ENCODE results near the gene GRM1.

GRM1 gene

DNA sequence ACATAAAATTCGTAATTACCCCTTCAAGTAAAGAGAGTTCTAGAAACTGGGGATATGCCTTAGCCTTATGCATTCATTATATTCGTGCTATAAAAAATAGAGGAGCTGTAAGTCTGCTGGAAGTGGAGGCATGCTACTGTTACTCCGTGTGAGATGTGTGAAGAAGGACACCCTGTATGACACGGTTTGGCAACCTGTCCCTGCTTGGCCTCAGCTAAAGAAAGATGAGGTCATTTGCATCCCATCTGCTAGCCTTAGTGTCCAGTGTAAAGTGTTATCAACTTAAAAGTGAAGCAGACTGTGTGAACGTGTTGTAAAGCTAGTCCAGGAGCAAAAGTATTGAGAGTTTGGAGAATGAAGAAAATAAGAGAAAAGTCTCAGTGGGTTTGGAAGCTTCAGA, 379.7 kb downstream of the GRM1 start:
- no peak for DNase-seq

DNA sequence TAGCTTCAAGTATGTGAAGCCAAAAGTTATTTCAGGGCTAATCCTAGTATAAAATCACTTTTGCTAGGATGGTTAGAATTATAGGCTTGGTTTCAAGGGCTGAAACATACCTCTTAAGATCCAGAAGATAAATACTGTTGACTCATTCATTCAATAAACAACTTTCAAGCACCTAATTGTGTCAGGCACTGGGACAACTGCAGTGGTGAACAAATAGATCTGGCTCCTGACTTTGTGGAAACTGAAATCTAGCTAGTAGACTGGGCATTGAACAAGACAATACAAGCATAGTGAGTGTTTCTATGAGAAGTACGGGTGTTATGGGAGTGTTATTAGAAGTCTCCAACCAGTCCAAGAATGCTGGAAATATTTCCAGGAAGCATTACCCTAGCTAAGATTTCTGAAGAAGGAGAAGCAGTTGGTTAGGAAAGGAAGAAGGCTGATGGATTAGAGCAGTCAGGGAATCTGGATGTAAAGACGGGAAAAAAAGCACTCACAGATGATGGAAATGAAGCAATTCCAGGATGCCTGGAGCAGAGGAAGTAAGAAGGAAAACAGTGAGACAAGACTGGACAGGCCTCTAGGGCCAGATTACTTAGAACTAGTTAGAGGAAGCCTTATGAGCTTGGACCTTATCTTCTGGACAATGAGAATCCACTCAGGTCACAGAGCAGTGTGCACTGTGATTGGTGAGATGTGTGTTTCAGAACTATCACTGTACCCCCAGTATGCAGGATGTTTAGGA, 382.2 kb downstream of the GRM1 start:
- no peak for DNase-seq

DNA sequence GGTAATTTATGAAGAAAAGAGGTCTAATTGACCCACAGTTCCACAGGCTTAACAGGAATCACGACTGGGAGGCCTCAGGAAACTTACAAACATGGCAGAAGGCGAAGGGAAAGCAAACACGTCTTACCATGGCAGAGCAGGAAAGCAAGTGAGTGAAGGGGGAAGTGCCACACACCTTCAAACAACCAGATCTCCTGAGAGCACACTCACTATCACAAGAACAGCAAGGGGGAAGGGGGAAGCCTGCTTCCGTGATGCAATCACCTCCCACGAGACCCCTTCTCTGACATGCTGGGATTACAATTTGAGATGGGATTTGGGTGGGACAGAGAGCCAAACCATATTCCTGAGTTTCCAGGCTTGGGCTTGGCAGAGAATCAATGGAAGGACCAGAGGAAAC, 390.7 kb downstream of the GRM1 start:
- no peak for DNase-seq

DNA sequence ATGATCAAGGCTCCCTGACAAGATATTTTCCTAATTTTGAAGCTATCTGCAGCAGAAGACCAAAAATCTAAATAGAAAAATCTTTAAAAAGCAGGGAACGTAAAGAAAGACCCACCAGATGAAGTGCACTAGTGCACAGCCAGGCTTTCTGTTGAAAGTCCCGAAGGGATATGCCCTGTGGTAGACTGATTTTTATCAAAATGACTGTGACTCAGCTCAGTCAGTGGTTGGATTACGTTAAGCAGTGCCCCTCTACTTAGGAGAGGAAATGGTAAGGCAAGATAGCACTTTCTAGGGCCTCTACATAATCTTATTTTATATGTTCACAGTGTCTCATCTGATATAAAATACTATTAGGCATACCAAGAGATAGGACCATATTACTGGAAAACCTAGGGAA, 391.4 kb downstream of the GRM1 start:
- no peak for DNase-seq

DNA sequence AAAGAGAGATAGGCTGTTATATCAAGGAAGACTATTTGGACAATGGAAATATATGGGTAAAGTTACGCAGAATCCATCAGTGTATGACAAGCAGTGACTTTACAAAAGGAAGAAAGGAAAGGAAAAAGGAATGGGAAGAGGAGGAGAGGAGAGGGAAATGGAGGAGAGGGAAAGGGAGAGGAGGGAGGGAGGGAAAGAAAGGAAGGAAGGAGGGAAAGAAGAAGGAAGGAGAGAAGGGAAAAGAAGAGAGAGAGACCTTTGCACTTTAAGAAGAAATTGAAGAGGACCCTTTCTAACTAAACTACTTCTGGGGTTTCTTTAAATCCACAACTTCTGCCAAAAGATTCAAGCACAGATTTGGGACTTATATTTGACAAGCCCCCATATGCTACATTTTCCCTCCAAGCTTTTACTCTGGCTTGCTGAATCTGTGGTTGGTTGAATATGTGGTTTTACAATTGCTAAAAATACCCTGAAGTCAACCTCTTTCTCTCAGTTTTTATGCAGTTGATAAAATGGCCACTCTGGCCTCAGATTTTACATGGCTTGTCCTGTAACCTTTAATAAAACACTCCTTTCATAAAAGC, 394.0 kb downstream of the GRM1 start:
- no peak for DNase-seq

DNA sequence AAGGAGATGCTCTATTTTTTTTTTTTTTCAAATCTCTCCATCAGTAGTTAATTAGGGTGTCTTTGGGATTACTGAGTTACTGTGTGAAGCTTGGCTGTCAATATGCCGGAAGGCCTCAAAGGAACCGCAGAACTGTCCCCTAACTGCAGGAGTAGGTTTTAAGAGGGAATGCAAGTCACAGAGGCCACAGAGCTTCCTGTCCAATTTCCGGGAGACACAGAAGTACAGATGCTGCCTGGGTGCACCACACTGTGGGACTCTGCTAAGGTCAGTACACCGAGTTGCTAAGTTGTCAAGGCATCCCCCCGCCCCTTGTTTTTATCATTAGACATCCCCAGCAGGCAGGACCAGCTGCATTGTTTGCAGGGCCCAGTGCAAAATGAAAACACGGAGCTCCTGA, 394.6 kb downstream of the GRM1 start:
- DNase-seq: no peak

DNA sequence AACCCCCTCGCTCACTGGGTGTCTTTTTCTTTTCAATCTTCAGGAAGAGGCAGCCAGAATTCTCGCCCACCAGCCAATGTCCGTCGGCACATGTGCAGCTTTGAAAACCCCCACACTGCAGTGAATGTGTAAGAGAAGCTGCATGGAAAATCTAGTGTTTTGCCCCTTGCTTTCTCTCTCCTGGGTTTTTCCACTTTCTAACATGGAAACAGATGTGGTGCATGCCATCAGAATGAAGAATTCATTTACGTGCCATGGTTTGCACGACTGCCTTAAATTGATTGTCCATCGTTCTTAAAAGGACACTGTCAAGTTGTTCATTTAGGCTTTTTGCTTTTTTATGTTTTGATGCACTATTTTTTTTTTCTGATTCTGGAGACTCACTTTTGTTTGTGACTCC, 397.7 kb downstream of the GRM1 start:
- no peak for DNase-seq

DNA sequence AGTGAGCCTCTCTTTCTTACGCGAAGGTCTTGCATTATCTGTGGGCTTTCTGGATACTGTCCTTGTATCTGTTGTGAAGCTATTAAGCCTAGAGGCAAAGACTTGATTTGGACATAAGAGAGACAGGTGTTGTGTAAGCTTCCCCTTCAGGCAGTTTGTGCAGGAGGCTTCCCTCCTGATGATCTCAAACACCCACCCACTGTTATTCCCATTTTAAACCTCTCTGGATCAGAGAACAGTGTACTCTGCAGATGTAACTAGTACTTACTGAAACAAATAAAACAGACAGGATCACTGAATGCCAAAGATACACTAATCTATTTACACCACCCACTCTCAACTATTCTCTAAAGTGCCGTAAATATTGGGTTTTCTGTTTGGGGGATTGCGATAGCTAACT, 401.0 kb downstream of the GRM1 start:
- DNase-seq: no peak

DNA sequence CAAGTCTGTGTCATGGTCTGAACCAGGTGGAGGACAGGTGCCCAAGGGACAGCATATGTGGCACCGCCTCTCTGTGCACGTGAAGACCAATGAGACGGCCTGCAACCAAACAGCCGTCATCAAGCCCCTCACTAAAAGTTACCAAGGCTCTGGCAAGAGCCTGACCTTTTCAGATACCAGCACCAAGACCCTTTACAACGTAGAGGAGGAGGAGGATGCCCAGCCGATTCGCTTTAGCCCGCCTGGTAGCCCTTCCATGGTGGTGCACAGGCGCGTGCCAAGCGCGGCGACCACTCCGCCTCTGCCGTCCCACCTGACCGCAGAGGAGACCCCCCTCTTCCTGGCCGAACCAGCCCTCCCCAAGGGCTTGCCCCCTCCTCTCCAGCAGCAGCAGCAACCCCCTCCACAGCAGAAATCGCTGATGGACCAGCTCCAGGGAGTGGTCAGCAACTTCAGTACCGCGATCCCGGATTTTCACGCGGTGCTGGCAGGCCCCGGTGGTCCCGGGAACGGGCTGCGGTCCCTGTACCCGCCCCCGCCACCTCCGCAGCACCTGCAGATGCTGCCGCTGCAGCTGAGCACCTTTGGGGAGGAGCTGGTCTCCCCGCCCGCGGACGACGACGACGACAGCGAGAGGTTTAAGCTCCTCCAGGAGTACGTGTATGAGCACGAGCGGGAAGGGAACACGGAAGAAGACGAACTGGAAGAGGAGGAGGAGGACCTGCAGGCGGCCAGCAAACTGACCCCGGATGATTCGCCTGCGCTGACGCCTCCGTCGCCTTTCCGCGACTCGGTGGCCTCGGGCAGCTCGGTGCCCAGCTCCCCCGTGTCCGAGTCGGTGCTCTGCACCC, 405.2 kb downstream of the GRM1 start:
- no peak for DNase-seq

DNA sequence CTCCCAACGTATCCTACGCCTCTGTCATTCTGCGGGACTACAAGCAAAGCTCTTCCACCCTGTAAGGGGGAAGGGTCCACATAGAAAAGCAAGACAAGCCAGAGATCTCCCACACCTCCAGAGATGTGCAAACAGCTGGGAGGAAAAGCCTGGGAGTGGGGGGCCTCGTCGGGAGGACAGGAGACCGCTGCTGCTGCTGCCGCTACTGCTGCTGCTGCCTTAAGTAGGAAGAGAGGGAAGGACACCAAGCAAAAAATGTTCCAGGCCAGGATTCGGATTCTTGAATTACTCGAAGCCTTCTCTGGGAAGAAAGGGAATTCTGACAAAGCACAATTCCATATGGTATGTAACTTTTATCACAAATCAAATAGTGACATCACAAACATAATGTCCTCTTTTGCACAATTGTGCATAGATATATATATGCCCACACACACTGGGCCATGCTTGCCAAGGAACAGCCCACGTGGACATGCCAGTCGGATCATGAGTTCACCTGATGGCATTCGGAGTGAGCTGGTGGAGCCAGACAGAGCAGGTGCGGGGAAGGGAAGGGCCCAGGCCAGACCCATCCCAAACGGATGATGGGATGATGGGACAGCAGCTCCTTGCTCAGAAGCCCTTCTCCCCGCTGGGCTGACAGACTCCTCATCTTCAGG, 406.0 kb downstream of the GRM1 start:
- no peak for DNase-seq

DNA sequence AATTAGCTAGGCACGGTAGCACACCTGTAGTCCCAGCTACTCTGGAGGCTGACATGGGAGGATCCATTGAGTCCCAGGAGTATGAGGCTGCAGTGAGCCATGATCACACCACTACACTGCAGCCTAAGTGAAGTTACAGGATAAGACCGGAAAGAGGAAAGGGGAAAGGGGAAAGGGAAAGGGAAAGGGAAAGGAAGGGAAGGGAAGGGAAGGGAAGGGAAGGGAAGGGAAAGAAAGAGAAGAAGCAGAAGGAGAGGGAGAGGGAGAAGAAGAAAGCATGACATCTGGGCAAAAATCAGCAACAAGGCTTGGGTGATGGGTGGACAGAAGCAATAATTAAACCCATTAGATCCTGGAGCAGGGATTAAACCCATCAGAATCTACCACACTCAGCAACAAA, 413.0 kb downstream of the GRM1 start:
- DNase-seq: no peak

DNA sequence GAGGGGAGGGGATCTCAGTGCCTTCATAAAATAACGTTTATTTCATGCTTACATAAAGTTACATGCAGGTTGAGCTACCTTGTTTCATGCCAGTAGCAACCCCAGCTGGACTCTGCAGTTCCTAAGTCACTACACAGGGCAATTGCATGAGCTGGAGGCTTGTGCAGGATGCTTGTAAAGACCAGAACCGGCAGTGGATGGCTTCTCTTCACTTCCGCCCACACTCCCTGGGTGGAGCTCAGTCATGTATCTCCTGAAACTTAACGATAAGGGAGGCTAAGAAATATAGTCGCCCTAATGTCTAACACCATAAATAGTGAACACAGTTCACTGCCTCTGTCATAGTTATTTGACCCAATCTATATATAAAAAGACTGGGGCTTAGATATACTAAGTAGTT, 415.3 kb downstream of the GRM1 start:
- no peak for DNase-seq

DNA sequence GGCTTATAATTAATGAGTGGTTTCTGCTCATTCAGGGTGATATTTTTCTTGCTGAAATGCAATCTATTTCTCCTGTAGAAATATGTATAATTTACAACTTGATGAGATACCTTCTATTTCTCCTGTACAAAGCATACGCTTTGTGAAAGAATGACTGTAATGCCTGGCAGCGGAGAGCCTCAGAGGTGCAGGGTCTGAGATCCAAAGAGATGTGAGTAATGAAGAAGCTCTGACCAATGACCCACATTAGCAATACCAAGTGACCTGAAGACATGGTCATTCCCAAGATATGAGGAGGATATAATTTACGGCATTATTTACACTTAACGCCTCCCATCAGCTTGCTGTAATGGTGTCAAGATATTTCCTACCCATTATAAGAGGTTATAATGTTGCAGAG, 416.4 kb downstream of the GRM1 start:
- no peak for DNase-seq

DNA sequence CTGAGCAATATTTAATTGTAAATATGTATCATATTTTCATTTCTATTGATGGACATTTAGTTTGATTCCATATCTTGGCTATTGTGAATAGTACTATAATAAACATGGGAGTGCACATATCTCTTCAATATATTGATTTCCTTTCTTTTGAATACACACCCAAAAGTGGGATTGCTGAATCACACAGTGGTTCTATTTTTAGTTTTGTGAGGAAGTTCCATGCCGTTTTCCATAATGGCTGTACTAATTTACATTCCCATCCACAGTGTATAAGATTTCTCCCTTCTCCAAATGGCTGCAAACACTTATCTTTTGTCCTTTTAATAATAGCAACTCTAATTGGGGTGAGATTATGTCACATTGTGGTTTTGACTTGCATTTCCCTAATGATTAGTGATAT, 428.0 kb downstream of the GRM1 start:
- no peak for DNase-seq

DNA sequence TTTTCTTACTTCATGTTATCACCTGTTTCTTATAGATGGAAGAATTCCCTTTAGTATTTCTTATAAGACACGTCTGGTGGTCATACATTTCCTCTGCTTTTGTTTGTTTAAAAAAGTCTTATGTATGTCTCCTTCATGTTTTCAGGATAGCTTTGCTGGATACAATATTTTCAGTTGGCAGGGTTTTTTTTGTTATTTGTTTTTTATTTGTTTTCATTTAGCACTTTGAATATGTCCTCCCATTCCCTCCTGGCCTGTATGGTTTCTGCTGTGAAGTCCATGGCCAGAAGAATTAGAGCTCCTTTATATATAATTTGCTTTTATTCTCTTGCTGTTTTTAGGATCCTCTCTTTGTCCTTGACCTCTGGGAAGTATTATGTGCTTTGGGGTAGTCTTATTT, 432.1 kb downstream of the GRM1 start:
- no peak for DNase-seq

DNA sequence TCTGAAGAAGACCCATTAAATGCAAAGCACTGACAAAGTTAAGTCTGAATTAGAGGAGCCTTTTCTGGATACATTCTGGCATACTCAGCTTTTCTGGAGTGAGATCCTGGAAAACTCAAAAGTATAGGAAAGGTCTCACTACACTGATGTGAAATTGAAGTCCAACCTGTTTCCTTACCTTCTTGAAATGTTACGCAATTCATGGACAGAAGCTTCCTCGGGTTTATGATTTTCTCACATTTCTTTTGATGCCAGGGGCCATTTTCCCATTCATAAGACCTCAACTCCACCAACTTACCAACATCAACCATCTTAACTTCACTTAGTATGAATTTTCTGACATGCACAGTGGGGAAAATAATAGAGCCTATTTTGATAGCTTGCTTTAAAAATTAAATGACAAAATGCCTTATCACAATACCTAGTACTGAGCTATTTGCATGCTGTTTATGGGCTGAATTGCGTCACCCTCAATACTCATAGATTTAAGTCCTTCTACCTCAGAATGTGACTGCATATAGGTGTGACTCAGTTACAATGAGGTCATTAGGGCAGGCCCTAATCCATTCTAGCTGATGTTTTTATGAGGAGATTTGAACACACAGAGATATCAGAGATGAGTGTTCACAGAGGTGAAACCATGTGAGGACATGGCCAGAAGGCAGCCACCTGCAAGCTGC, 441.4 kb downstream of the GRM1 start:
- DNase-seq: no peak

DNA sequence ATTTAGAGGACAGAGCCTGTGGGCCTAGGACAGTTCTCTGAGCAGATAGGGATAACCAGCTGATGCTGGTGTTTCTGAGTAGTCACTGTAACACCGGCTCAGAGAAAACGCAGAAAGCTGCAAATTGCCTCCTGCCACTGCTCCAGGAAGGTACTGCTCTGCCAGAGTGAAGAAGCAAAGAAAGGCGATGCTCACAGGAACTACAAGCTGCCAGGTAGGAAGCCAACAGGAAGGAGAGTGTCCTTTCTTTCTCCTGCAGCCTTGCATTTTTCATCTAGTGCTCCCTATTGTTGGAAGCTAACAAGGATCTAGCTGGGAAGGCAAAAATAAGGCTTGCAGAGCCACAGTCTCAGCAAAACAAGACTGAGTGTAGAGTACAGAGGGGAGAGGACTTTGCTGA, 444.1 kb downstream of the GRM1 start:
- no peak for DNase-seq

DNA sequence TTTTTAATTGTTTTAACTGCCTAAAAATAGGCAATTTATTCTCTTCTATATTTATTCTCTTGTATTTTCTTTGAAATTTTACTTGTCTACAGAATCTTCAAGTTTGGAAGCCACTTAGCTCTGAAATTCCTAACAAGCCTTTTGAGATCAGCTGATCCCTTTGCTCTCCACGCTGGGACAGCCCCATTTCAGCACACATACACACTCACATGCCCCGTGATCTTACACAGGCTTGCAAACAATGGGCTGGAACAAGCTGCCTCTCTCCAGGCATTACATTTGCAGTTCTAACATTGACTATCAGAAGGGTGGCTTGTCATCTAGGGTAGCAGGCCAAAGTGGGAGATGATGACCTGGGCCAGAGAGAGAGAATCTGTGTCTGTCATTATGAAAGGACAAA, 452.7 kb downstream of the GRM1 start:
- DNase-seq: no peak

DNA sequence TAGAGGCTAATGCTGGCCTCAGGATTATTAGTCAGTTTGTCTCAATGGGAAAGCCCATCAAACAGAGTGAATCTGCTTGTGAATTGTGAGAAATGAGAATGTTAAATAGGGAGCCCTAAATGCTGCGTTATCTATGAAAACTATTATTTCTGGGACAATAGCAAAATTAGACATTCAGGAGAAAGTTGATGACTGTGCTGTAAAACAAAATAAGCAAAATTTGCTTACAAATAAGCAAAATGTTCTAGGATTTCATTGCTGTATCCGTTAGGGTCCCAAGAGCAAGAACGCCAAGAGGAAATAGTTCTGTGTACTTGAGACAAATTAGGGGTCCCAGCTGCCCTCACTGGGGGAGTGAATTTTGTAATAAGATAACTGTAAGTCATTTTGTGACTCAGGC, 455.5 kb downstream of the GRM1 start:
- DNase-seq: no peak
